ENCODE results near the gene HYCC1. TPM values are rescaled to one million over a fixed set of nuclear protein-coding genes. Genes with fewer than 3 reads are reported as not detected.

Gene HYCC1
- total and polyA plus RNA-seq, 4 experiments from 2014 or later = 11.1 to 19.6 (median 17.6) TPM

GRCh38 chr7:22969010-22969431, 44.9 kb downstream of the HYCC1 start:
- Mint-ChIP-seq H3K27ac (no peak overlapping the region), H3K9me3 (no peaks in the 10 kb centered on the region), H3K4me1 (no peaks in the 10 kb centered on the region), H3K4me3 (no peak overlapping the region), H3K27me3 (no peaks in the 10 kb centered on the region), H3K36me3 (peaks cover 13% of the 10 kb centered on the region in 2 donors)
- Histone ChIP-seq H3K27me3 (ENCODE audit: insufficient read depth, low read length) (no peaks in the 10 kb centered on the region), H3K4me1 (ENCODE audit: insufficient read depth, low read length) (no peaks in the 10 kb centered on the region), H3K36me3 (ENCODE audit: insufficient read depth, low read length) (no peaks in the 10 kb centered on the region), H3K4me3 (ENCODE audit: low read length in 2 of 2) (no peak overlapping the region), H3K9me3 (ENCODE audit: control insufficient read depth in 1 of 2, low read length in 2 of 2) (no peaks in the 10 kb centered on the region), H3K27ac (ENCODE audit: low read depth, low read length) (no peak overlapping the region)
- DNase-seq = no peak
- intact Hi-C loops (cut with micrococcal nuclease) = no loop called here
- CTCF ChIA-PET (ENCODE audit: partially characterized antibody) = no interaction called here
- POLR2A ChIA-PET (ENCODE audit: partially characterized antibody) = no interaction called here

Other genes with a start within 250 kb of the HYCC1 start
- 100 to 1,000 TPM; 686 to 701 TPM for gene TOMM7, start 191.3 kb downstream of the HYCC1 start, total RNA-seq
- 100 to 1,000 TPM; 267 to 505 TPM for gene TOMM7, start 191.3 kb downstream of the HYCC1 start, polyA plus RNA-seq
- gene KLHL7, start 91.7 kb upstream of the HYCC1 start, total RNA-seq = 10 to 100 TPM; 22.5 to 25.6 TPM
- 10 to 100 TPM; 27.9 to 30.5 TPM for gene KLHL7, start 91.7 kb upstream of the HYCC1 start, polyA plus RNA-seq
- gene NUP42, start 167.9 kb upstream of the HYCC1 start, total RNA-seq = 10 to 100 TPM; 33.3 to 37.8 TPM
- gene NUP42, start 167.9 kb upstream of the HYCC1 start, polyA plus RNA-seq = 10 to 100 TPM; 39.1 to 40.8 TPM
- 10 to 100 TPM; 32.5 to 36.6 TPM for gene GPNMB, start 232.6 kb upstream of the HYCC1 start, total RNA-seq
- not detected for gene GPNMB, start 232.6 kb upstream of the HYCC1 start, polyA plus RNA-seq

All from CD4-positive, alpha-beta memory T cell (primary cell).